ENCODE data around the gene POU6F2.

The POU6F2 gene

GRCh38 chr7:39198556-39198955, 220.8 kb downstream of the POU6F2 start:
- no peak for DNase-seq

DNA sequence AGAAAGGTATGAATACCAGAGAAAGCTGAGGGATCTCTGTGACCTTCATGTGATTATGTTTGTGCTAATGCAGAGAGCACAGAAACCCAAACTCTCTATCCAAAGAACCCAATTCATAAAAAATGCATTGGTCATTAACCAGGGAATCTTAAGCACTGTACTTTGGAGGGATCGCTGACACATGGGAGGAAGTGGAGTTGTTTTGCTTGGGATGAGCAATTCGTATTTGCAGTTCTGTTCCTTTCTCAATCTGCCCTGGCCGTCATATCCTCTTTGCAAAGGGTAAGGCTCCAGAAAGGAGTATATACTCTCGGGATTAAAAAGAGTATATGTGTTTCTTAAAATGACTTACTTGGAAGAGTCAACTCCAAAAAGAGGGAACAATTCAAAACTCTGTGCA, 221.3 kb downstream of the POU6F2 start:
- DNase-seq, result no peak

GRCh38 chr7:39199951-39200350, 222.2 kb downstream of the POU6F2 start:
- DNase-seq, result no peak

DNA sequence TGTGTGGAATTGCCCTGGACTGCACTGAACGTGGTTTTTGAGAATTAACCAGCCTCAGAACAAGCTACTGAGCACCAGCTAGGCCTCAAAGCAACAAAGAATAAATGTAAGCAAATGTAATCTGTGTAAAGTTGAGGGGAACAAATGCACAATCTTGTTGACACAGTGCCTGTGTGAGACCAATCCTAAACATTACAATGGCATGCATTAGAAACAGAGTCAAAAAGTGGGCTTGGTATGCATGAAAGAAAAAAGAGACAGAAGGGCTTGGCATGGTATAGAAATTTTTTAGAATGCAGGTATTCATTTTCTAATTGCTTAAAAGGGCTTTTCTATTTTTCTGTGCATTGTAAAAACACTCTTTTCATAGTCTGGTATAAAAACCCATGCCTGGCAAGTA, 224.3 kb downstream of the POU6F2 start:
- no peak for DNase-seq

GRCh38 chr7:39210362-39210761, 232.7 kb downstream of the POU6F2 start:
- DNase-seq, result no peak

GRCh38 chr7:39211581-39211980, 233.9 kb downstream of the POU6F2 start:
- no peak for DNase-seq

DNA sequence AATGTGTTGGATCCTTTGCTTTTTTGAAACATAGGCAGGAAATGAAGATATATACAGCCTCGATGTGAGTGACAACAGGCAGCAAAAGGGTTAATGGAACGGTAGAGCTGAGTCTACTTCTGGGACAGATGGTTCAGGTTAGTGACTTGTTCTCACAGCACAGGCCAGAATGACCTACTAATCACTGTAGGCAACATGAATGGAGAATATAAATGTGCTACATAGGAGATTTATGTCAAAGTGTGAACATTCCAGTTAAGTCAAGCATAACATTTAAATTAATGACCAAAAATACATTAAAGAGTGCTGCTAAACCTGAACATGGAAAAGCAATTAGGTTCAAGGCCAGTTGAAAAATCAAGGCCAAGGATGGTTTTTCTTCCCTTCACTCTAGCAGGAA, 235.2 kb downstream of the POU6F2 start:
- DNase-seq, result no peak

DNA sequence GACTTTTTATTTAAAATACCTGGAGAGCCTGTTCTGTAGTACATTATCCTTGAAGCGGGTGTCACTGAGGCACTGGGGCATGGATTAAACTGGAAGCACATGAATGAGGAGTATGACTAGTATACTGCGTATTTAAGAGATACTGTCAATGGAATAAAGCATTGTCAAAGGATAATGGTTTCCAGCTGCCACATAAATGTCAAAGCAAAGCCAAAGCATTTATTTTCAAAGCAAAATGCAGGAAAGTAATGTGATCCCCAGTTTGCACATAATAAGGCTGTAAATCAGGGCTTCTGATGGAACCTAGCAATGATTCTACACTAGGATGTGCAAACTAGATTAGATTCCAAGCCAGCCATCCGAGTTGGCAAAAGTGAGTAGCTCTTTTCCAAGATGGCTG, 240.1 kb downstream of the POU6F2 start:
- DNase-seq, result no peak

DNA sequence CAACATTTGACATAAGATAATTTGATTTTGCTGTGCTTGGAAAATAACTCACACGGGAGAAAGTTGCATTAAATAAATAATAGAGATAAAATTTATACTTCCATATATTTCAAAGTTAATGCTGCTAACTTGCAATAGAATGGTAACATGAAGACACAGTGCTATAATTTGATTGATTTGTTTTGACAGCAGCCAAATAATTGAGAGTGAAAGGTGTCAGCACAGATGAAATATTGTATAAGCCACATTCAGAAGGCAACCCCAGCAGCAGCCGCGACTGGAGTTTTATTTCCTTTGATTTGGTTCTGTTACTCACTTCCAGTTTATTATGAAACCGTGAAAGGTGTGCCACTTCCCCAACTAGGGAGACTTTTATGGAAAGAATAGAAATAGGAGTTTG, 242.2 kb downstream of the POU6F2 start:
- DNase-seq, result no peak

DNA sequence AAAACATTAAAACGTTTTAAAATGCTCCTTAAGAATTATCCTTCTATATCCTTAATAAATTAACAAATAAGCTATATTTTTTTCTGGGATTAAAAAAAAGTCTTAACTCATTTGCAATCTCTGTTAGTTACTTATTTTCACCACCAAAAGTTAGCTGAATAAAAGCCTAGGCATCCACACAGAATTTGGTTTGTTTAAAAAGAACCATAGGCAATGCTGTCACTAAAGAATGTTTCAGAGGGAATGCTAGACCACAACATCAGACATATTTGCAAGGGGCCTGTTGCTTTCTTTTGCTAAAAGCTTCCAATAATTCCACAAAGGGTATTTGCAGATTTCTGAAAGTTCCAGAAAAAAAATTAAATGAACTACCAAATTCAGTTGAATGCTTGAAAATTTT, 244.2 kb downstream of the POU6F2 start:
- no peak for DNase-seq

- no peak for DNase-seq
Measured at GRCh38 chr7:39228946-39229345, 251.2 kb downstream of the POU6F2 start.

- no peak for DNase-seq
Measured at GRCh38 chr7:39233851-39234529, 256.3 kb downstream of the POU6F2 start.

GRCh38 chr7:39238234-39238869, 260.6 kb downstream of the POU6F2 start:
- no peak for DNase-seq

- DNase-seq, result no peak
Measured at GRCh38 chr7:39240864-39241263, 263.2 kb downstream of the POU6F2 start.

GRCh38 chr7:39247576-39247975, 269.9 kb downstream of the POU6F2 start:
- DNase-seq, result no peak

DNA sequence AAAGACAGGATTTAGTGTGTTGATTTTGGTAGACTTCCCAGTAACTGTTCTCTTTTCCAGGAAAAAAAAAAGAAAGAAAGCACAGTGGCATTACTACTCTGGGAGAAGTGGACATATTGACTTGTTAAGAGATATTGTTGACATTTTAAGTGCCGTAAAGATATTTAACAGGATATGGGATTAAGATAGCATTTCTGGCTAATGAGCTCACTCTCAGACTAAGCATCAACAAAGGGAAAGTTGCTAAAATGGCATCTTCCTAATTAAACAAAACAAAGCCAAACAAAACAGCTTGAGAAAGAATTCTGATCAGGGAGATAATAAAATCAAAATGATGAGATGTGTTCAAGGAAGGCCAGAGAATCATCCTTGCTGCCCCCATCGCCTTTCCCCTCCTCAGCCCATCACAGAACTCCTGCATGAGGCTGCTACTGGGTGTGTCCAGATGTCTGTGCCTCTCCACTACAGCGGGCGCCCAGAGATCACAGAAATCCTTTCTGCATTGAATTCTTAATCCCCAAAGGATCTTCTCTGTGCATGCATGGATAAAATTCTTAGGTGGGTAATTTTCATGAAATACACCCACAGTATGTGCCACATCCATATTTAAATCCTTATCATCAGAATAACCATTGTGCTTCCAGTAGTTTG, 270.5 kb downstream of the POU6F2 start:
- DNase-seq, result no peak

- no peak for DNase-seq
Measured at GRCh38 chr7:39248692-39249090, 271.0 kb downstream of the POU6F2 start.

DNA sequence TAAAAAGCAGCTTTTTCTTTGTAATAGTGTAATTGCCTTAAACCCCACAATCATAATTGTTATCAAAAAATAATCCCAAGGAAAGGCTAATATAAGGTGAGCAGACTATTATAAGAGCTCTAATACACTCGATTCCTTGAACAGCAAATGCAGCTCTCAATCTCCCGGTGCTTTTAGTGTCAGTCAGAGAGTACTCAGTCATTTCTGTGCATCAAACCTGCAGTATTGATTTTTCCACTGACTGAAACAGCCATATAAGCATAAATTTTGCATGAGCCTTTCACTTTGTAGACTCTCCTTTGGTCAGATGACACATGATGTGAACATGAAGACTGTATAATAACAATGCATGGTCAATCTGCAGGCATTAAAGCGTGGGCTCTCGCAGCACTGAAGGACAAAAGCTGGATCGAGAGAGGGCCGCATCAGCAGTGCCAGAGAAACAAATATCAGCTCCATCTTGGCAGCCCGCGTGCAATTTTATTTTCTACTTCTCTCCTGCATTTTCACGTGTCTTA, 272.0 kb downstream of the POU6F2 start:
- DNase-seq, result no peak

GRCh38 chr7:39252916-39253315, 275.2 kb downstream of the POU6F2 start:
- no peak for DNase-seq

DNA sequence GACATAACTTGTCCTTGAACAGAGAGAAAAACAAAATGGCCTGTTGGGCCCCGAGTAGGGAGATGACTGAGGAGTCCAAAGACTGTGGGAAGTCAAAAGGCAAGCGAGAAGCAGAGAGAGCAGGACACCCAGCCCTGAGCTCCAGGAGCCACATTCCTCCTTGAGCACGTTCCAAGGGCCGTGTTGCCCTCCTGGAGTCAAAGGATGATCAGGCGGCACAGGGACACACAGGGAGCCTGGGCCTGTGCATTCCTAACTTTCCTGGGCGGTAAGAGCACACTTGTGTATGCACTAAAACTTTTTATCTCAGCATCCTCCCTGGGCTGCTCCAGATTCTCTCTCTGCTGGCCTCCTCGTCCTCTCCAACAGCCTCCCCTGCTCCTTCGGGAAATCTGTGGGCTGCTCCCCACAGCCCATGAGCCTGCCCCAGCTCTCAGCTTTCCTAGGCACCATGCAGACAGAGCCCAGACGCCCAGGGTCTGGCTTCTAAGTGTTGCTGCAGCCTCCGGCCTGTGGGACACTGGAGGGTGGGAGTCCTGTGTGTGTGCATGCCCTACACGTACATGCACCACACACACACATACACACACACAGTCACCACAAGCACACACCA, 281.8 kb downstream of the POU6F2 start:
- DNase-seq, result no peak

DNA sequence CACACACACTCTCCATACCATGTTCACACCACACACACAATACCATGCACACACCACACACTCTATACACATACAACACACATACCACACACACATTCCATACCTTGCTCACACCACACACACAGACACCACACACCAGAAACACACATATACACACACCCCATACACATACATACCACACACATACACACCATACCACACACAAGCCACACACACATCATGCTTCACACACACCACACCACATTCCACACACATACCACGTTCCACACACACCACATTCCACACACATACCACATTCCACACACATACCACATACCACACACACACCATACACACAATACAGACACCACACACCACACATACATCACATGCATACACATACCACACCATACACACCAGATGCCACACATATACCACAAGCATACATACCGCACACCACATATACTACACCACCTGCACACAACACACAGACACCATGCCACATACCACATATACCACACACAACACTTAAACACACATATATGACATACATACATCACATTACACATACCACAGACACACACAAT, 282.7 kb downstream of the POU6F2 start:
- DNase-seq, result no peak

DNA sequence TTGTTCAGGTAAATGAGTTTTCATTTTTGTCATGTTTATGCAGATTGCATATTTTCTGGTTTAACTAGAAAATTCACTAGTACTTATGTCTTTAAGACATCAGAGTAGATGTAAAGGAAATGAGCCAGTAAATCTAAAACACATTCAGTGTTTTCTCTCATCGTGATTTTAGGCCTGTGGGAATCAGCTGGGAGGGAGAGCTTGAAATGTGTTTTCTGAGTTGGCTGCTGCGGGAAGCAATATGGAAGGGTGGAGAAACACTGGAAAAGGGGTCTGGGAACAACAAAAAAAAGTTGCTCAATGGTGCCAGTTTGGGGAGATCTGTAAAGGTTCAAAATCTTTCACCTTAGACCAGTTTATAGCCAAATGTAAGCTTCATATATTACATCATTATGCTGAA, 284.1 kb downstream of the POU6F2 start:
- DNase-seq, result no peak

Data from stimulated activated CD4-positive, alpha-beta T cell treated with anti-CD3 and anti-CD28 coated beads, Interleukin-4, amount 100 ng/mL, for 4 hours (primary cell).